Stimulated activated CD8-positive, alpha-beta memory T cell treated with anti-CD3 and anti-CD28 coated beads, Interleukin-4, amount 100 ng/mL, for 48 hours (primary cell): ENCODE results near the gene DPP6.

ENCODE experiments used
- DNase-seq: peaks from one replicate; pipeline ENCODE4 v3.0.0-alpha.2; 2020

The DPP6 gene

GRCh38 chr7:154852205-154852604, 800.0 kb downstream of the DPP6 start:
- no peak for DNase-seq

GRCh38 chr7:154853063-154853726, 801.0 kb downstream of the DPP6 start:
- no peak for DNase-seq

- DNase-seq, result no peak
Observed at GRCh38 chr7:154853727-154854095, 801.5 kb downstream of the DPP6 start.

GRCh38 chr7:154854836-154855235, 802.6 kb downstream of the DPP6 start:
- DNase-seq, result no peak

GRCh38 chr7:154855366-154855765, 803.2 kb downstream of the DPP6 start:
- no peak for DNase-seq

- DNase-seq, result no peak
Observed at GRCh38 chr7:154856733-154857132, 804.5 kb downstream of the DPP6 start.

- DNase-seq, result no peak
Observed at GRCh38 chr7:154857240-154857639, 805.0 kb downstream of the DPP6 start.

- DNase-seq, result no peak
Observed at GRCh38 chr7:154857728-154858681, 805.8 kb downstream of the DPP6 start.

GRCh38 chr7:154858836-154859537, 806.8 kb downstream of the DPP6 start:
- DNase-seq, result no peak

GRCh38 chr7:154859747-154860620, 807.8 kb downstream of the DPP6 start:
- no peak for DNase-seq

GRCh38 chr7:154860621-154861375, 808.6 kb downstream of the DPP6 start:
- DNase-seq, result no peak

- DNase-seq, result no peak
Observed at GRCh38 chr7:154861589-154861988, 809.4 kb downstream of the DPP6 start.

- no peak for DNase-seq
Observed at GRCh38 chr7:154862153-154862791, 810.1 kb downstream of the DPP6 start.

GRCh38 chr7:154863766-154864522, 811.7 kb downstream of the DPP6 start:
- no peak for DNase-seq

- no peak for DNase-seq
Observed at GRCh38 chr7:154864523-154864891, 812.3 kb downstream of the DPP6 start.

GRCh38 chr7:154865984-154866685, 813.9 kb downstream of the DPP6 start:
- no peak for DNase-seq

- no peak for DNase-seq
Observed at GRCh38 chr7:154867068-154867467, 814.9 kb downstream of the DPP6 start.

- no peak for DNase-seq
Observed at GRCh38 chr7:154868921-154869320, 816.7 kb downstream of the DPP6 start.

- DNase-seq, result no peak
Observed at GRCh38 chr7:154869436-154869835, 817.2 kb downstream of the DPP6 start.

GRCh38 chr7:154871507-154871906, 819.3 kb downstream of the DPP6 start:
- no peak for DNase-seq
